Uterine smooth muscle cell (primary cell): Measurements from ENCODE around the gene RASSF6. TPM values are rescaled to one million over a fixed set of nuclear protein-coding genes. Genes with fewer than 3 reads are reported as not detected.

Source experiments
- total RNA-seq: library from RNA; depleted of rRNA; stranded (reverse); fragments of >200 nt; gene quantifications from 2 replicates; pipeline ENCODE4 v1.2.3, GENCODE V29; 2014

RASSF6 gene, protein sequence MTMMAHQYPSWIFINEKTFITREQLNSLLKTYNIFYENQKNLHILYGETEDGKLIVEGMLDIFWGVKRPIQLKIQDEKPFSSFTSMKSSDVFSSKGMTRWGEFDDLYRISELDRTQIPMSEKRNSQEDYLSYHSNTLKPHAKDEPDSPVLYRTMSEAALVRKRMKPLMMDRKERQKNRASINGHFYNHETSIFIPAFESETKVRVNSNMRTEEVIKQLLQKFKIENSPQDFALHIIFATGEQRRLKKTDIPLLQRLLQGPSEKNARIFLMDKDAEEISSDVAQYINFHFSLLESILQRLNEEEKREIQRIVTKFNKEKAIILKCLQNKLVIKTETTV
- not detected in 2 replicates for total RNA-seq

DNA sequence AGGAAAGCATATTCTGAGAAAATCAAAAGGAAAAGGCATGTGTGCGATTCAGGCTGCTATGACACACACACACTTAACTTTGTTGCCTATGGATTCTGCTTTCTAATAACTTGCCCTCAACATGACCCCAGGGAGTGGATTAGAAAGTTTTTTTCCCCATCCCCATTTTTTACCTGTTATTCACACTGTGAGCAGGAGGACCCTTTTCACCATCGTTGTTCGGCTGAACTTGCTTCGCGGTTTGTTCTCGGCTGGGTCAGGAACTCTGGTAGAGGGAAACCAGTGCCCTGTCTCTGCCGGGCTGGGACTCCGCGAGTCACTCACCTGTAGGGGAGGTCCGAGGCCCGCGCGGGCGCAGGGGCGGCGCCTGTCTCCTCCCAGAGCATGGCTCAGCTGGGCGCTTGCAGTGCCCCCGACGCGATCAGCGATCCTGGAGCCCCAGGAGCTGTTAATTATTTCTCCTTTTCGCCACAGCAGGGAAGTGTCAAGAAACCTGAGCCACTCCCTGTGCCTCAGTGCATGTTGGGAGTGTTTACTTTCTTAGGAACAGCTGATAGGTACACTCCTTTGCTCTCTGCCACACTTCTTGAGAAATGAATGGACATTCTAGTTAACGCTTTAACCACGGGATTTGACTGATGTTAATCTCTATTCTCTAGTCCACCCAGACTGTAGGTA is at the start of gene RASSF6:
Gene RASSF6 (minus strand): TSS at position 322 of the 678 bp plus-strand sequence. CDS start 8,641 bp downstream, outside the sequence.

Other genes with a start within 250 kb of the RASSF6 start
- 0.12 TPM in 1 of 2 replicates, not detected in the other for gene ALB, start 216.1 kb downstream of the RASSF6 start, total RNA-seq
- 1.2 and 1.7 TPM in 2 replicates for gene AFP, start 184.2 kb downstream of the RASSF6 start, total RNA-seq
- not detected in 2 replicates for gene AFM, start 138.7 kb downstream of the RASSF6 start, total RNA-seq
- 1.5 and 6.3 TPM in 2 replicates for gene CXCL8, start 120.1 kb upstream of the RASSF6 start, total RNA-seq
- 0.77 and 1.1 TPM in 2 replicates for gene CXCL6, start 216.2 kb upstream of the RASSF6 start, total RNA-seq
- gene PF4V1, start 232.9 kb upstream of the RASSF6 start, total RNA-seq: 0.33 and 0.87 TPM in 2 replicates
- gene CXCL1, start 249.0 kb upstream of the RASSF6 start, total RNA-seq: 2.9 and 3.9 TPM in 2 replicates